Measurements from ENCODE around the gene SLC36A1. TPM values are rescaled to one million over a fixed set of nuclear protein-coding genes. Genes with fewer than 3 reads are reported as not detected.

The SLC36A1 gene
- polyA plus RNA-seq, 5 donors: 3.7 to 6.6 (median 5.2) TPM

- no peak for DNase-seq
These were observed 3.2 kb downstream of the SLC36A1 start for GRCh38 chr5:151450605-151451004.

- DNase-seq: no peak
These were observed 4.5 kb downstream of the SLC36A1 start for GRCh38 chr5:151451626-151452520.

- no peak for DNase-seq
These were observed 6.8 kb downstream of the SLC36A1 start for GRCh38 chr5:151454166-151454565.

- no peak for DNase-seq
These were observed 7.5 kb downstream of the SLC36A1 start for GRCh38 chr5:151454889-151455288.

- DNase-seq: no peak
These were observed 9.0 kb downstream of the SLC36A1 start for GRCh38 chr5:151456321-151456940.

- no peak for DNase-seq
These were observed 10.9 kb downstream of the SLC36A1 start for GRCh38 chr5:151458314-151458713.

- no peak for DNase-seq
These were observed 12.4 kb downstream of the SLC36A1 start for GRCh38 chr5:151459680-151460324.

GRCh38 chr5:151461312-151461711 lies 13.9 kb downstream of the SLC36A1 start:
- no peak for DNase-seq

GRCh38 chr5:151463137-151464029 lies 16.0 kb downstream of the SLC36A1 start:
- DNase-seq: no peak

- DNase-seq: no peak
These were observed 16.7 kb downstream of the SLC36A1 start for GRCh38 chr5:151464101-151464500.

- no peak for DNase-seq
These were observed 18.1 kb downstream of the SLC36A1 start for GRCh38 chr5:151465476-151465875.

GRCh38 chr5:151467576-151467975 lies 20.2 kb downstream of the SLC36A1 start:
- no peak for DNase-seq

- no peak for DNase-seq
These were observed 22.0 kb downstream of the SLC36A1 start for GRCh38 chr5:151469386-151469785.

GRCh38 chr5:151469992-151470391 lies 22.6 kb downstream of the SLC36A1 start:
- no peak for DNase-seq

- DNase-seq: no peak
These were observed 23.0 kb downstream of the SLC36A1 start for GRCh38 chr5:151470439-151470838.

GRCh38 chr5:151471276-151471675 lies 23.9 kb downstream of the SLC36A1 start:
- no peak for DNase-seq

GRCh38 chr5:151474799-151475198 lies 27.4 kb downstream of the SLC36A1 start:
- no peak for DNase-seq

- no peak for DNase-seq
These were observed 28.0 kb downstream of the SLC36A1 start for GRCh38 chr5:151475388-151475787.

- DNase-seq: no peak
These were observed 28.6 kb downstream of the SLC36A1 start for GRCh38 chr5:151476016-151476415.

GRCh38 chr5:151477101-151477500 lies 29.7 kb downstream of the SLC36A1 start:
- no peak for DNase-seq
